ENCODE data around the gene KIF3B.
"Not testable (repeated sequence)": the region's sequence is repeated elsewhere in the genome, so short reads cannot be mapped to it uniquely, and the experiment has no call there.

Gene KIF3B

GRCh38 chr20:32285621-32286371 is 8.3 kb downstream of the KIF3B start:
- WGBS (ENCODE audit: insufficient coverage), result no CpG with 5 or more reads among the region's 4 CpGs
- Histone ChIP-seq H3K4me1 (ENCODE audit: control extremely low read depth in 1 of 4, control insufficient read depth in 4 of 4, insufficient read depth in 4 of 4, low read length in 3 of 4) (peaks cover 4 to 12% (median 9%) of the 10 kb centered on the region in 4 experiments), H3K4me3 (ENCODE audit: control insufficient read depth in 1 of 7, extremely low read depth in 1 of 7, insufficient read depth in 4 of 7, low read depth in 2 of 7, low read length in 6 of 7) (peak overlapping the region in 1 of 7 experiments; percentile 6), H3K9me3 (ENCODE audit: control extremely low read depth in 1 of 5, control insufficient read depth in 4 of 5, insufficient read depth in 2 of 5, low read depth in 1 of 5, low read length in 4 of 5) (no peaks in the 10 kb centered on the region), H3K27ac (ENCODE audit: insufficient read depth in 1 of 2, low read depth in 1 of 2, low read length in 2 of 2, poor library complexity in 1 of 2, severe bottlenecking in 2 of 2) (no peak overlapping the region), H3K27me3 (replicated peaks in 2 of 5; ENCODE audit: control insufficient read depth in 4 of 5, insufficient read depth in 5 of 5, low read length in 4 of 5) (no peaks in the 10 kb centered on the region), H3K36me3 (ENCODE audit: control insufficient read depth in 4 of 4, insufficient read depth in 4 of 4, low read length in 3 of 4) (no peaks in the 10 kb centered on the region)
- ChIA-PET POLR2A (no interaction called here), CTCF (interaction anchor here (0.6 to 1.5 kb wide), 4 partner anchors 15 to 155 kb away, joined by 3 to 6 read pairs (median 3); no protein-coding TSS in a partner anchor)
- peak; percentile 32 to 85 (median 73) for DNase-seq

GRCh38 chr20:32287231-32287638 is 9.8 kb downstream of the KIF3B start:
- 93% methylated on average over 4 of the region's 6 CpGs for WGBS (ENCODE audit: insufficient coverage)
- POLR2A ChIA-PET, result no interaction called here

GRCh38 chr20:32288225-32288849 is 10.9 kb downstream of the KIF3B start:
- Histone ChIP-seq H3K4me1 (ENCODE audit: control extremely low read depth in 1 of 4, control insufficient read depth in 4 of 4, insufficient read depth in 4 of 4, low read length in 3 of 4) (peaks cover 4 to 12% (median 9%) of the 10 kb centered on the region in 4 experiments), H3K36me3 (ENCODE audit: control insufficient read depth in 4 of 4, insufficient read depth in 4 of 4, low read length in 3 of 4) (no peaks in the 10 kb centered on the region), H3K27ac (ENCODE audit: insufficient read depth in 1 of 2, low read depth in 1 of 2, low read length in 2 of 2, poor library complexity in 1 of 2, severe bottlenecking in 2 of 2) (no peak overlapping the region), H3K4me3 (ENCODE audit: control insufficient read depth in 1 of 7, extremely low read depth in 1 of 7, insufficient read depth in 4 of 7, low read depth in 2 of 7, low read length in 6 of 7) (no peak overlapping the region), H3K9me3 (ENCODE audit: control extremely low read depth in 1 of 5, control insufficient read depth in 4 of 5, insufficient read depth in 2 of 5, low read depth in 1 of 5, low read length in 4 of 5) (no peaks in the 10 kb centered on the region), H3K27me3 (replicated peaks in 2 of 5; ENCODE audit: control insufficient read depth in 4 of 5, insufficient read depth in 5 of 5, low read length in 4 of 5) (no peaks in the 10 kb centered on the region)
- no peak for DNase-seq
- CTCF ChIA-PET, result no interaction called here
- 77% methylated on average over 4 of the region's 6 CpGs for WGBS (ENCODE audit: insufficient coverage)
- POLR2A ChIA-PET, result no interaction called here

More at GRCh38 chr20:32287231-32287638, 9.8 kb downstream of the KIF3B start:
- H3K9me3 ChIP-seq (ENCODE audit: control extremely low read depth in 1 of 5, control insufficient read depth in 4 of 5, insufficient read depth in 2 of 5, low read depth in 1 of 5, low read length in 4 of 5), result no peaks in the 10 kb centered on the region
- peaks cover 4 to 12% (median 9%) of the 10 kb centered on the region in 4 experiments for H3K4me1 ChIP-seq (ENCODE audit: control extremely low read depth in 1 of 4, control insufficient read depth in 4 of 4, insufficient read depth in 4 of 4, low read length in 3 of 4)
- CTCF ChIA-PET, result no interaction called here
- no peaks in the 10 kb centered on the region for H3K27me3 ChIP-seq (replicated peaks in 2 of 5; ENCODE audit: control insufficient read depth in 4 of 5, insufficient read depth in 5 of 5, low read length in 4 of 5)
- H3K36me3 ChIP-seq (ENCODE audit: control insufficient read depth in 4 of 4, insufficient read depth in 4 of 4, low read length in 3 of 4), result no peaks in the 10 kb centered on the region
- no peak overlapping the region for H3K4me3 ChIP-seq (ENCODE audit: control insufficient read depth in 1 of 7, extremely low read depth in 1 of 7, insufficient read depth in 4 of 7, low read depth in 2 of 7, low read length in 6 of 7)
- no peak overlapping the region for H3K27ac ChIP-seq (ENCODE audit: insufficient read depth in 1 of 2, low read depth in 1 of 2, low read length in 2 of 2, poor library complexity in 1 of 2, severe bottlenecking in 2 of 2)
- no peak for DNase-seq

GRCh38 chr20:32289299-32289660 is 11.8 kb downstream of the KIF3B start:
- peaks cover 4 to 12% (median 9%) of the 10 kb centered on the region in 4 experiments for H3K4me1 ChIP-seq (ENCODE audit: control extremely low read depth in 1 of 4, control insufficient read depth in 4 of 4, insufficient read depth in 4 of 4, low read length in 3 of 4)
- WGBS (ENCODE audit: insufficient coverage), result 100% methylated on average over 2 of the region's 4 CpGs
- H3K27ac ChIP-seq (ENCODE audit: insufficient read depth in 1 of 2, low read depth in 1 of 2, low read length in 2 of 2, poor library complexity in 1 of 2, severe bottlenecking in 2 of 2); DNase-seq; CTCF ChIA-PET; H3K36me3 ChIP-seq (ENCODE audit: control insufficient read depth in 4 of 4, insufficient read depth in 4 of 4, low read length in 3 of 4); POLR2A ChIA-PET; H3K4me3 ChIP-seq (ENCODE audit: control insufficient read depth in 1 of 7, extremely low read depth in 1 of 7, insufficient read depth in 4 of 7, low read depth in 2 of 7, low read length in 6 of 7); H3K9me3 ChIP-seq (ENCODE audit: control extremely low read depth in 1 of 5, control insufficient read depth in 4 of 5, insufficient read depth in 2 of 5, low read depth in 1 of 5, low read length in 4 of 5); H3K27me3 ChIP-seq (replicated peaks in 2 of 5; ENCODE audit: control insufficient read depth in 4 of 5, insufficient read depth in 5 of 5, low read length in 4 of 5): not testable (repeated sequence)

- no peak overlapping the region for H3K4me3 ChIP-seq (ENCODE audit: control insufficient read depth in 1 of 7, extremely low read depth in 1 of 7, insufficient read depth in 4 of 7, low read depth in 2 of 7, low read length in 6 of 7)
- no peaks in the 10 kb centered on the region for H3K36me3 ChIP-seq (ENCODE audit: control insufficient read depth in 4 of 4, insufficient read depth in 4 of 4, low read length in 3 of 4)
- ChIA-PET CTCF (no interaction called here), POLR2A (no interaction called here)
- no peak overlapping the region for H3K27ac ChIP-seq (ENCODE audit: insufficient read depth in 1 of 2, low read depth in 1 of 2, low read length in 2 of 2, poor library complexity in 1 of 2, severe bottlenecking in 2 of 2)
- DNase-seq, result no peak
- peaks cover 4 to 12% (median 9%) of the 10 kb centered on the region in 4 experiments for H3K4me1 ChIP-seq (ENCODE audit: control extremely low read depth in 1 of 4, control insufficient read depth in 4 of 4, insufficient read depth in 4 of 4, low read length in 3 of 4)
- 92% methylated on average over 13 of the region's 15 CpGs for WGBS (ENCODE audit: insufficient coverage)
- H3K9me3 ChIP-seq (ENCODE audit: control extremely low read depth in 1 of 5, control insufficient read depth in 4 of 5, insufficient read depth in 2 of 5, low read depth in 1 of 5, low read length in 4 of 5), result no peaks in the 10 kb centered on the region
- H3K27me3 ChIP-seq (replicated peaks in 2 of 5; ENCODE audit: control insufficient read depth in 4 of 5, insufficient read depth in 5 of 5, low read length in 4 of 5), result no peaks in the 10 kb centered on the region
Measured at GRCh38 chr20:32289661-32290431, 12.4 kb downstream of the KIF3B start.

- H3K9me3 ChIP-seq (ENCODE audit: control extremely low read depth in 1 of 5, control insufficient read depth in 4 of 5, insufficient read depth in 2 of 5, low read depth in 1 of 5, low read length in 4 of 5), result no peaks in the 10 kb centered on the region
- H3K4me3 ChIP-seq (ENCODE audit: control insufficient read depth in 1 of 7, extremely low read depth in 1 of 7, insufficient read depth in 4 of 7, low read depth in 2 of 7, low read length in 6 of 7), result no peak overlapping the region
- ChIA-PET POLR2A (interaction anchor here (0.6 kb wide), 1 partner anchor 89 kb away, joined by 3 read pairs; no protein-coding TSS in a partner anchor), CTCF (interaction anchor here (1.5 kb wide), 1 partner anchor 8 kb away, joined by 4 read pairs; no protein-coding TSS in a partner anchor)
- no peaks in the 10 kb centered on the region for H3K36me3 ChIP-seq (ENCODE audit: control insufficient read depth in 4 of 4, insufficient read depth in 4 of 4, low read length in 3 of 4)
- WGBS (ENCODE audit: insufficient coverage), result no CpG with 5 or more reads among the region's 1 CpG
- no peak overlapping the region for H3K27ac ChIP-seq (ENCODE audit: insufficient read depth in 1 of 2, low read depth in 1 of 2, low read length in 2 of 2, poor library complexity in 1 of 2, severe bottlenecking in 2 of 2)
- H3K4me1 ChIP-seq (ENCODE audit: control extremely low read depth in 1 of 4, control insufficient read depth in 4 of 4, insufficient read depth in 4 of 4, low read length in 3 of 4), result peaks cover 0 to 2% (median under 1%) of the 10 kb centered on the region in 4 experiments
- H3K27me3 ChIP-seq (replicated peaks in 2 of 5; ENCODE audit: control insufficient read depth in 4 of 5, insufficient read depth in 5 of 5, low read length in 4 of 5), result no peaks in the 10 kb centered on the region
- no peak for DNase-seq
Measured at GRCh38 chr20:32291166-32291565, 13.7 kb downstream of the KIF3B start.
